CD1c-positive myeloid dendritic cell (primary cell): ENCODE results near the gene HCFC2.
A peak's percentile ranks its signal among the peaks of the same experiment; 100 is the strongest.
"Not testable (repeated sequence)": the region's sequence is repeated elsewhere in the genome, so short reads cannot be mapped to it uniquely, and the experiment has no call there.

Experiments used
- DNase-seq: peaks from one replicate; pipeline ENCODE4 v3.0.0-alpha.2; 2016; ENCODE audit errors: extremely low spot score

HCFC2 gene

GRCh38 chr12:104064031-104064841 lies at the start of gene HCFC2:
HCFC2 (plus strand) TSS chr12:104064531; CDS start chr12:104064561, 30 bp downstream.
- DNase-seq, result peak; percentile 94

DNA sequence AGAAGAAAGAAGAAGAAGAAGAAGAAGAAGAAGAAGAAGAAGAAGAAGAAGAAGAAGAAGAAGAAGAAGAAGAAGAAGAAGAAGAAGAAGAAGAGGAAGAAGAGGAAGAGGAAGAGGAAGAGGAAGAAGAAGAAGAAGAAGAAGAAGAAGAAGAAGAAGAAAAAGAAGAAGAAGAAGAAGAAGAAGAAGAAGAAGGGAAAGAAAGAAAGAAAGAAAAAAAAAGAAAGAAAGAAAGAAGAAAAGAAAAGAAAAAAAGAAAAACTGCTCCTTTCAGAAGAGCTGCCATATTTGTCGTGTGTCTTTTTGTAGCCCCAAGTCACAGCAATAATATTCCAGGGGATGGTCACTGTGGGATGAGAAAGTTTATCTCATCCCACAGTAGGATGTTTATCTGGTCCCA lies 42.5 kb upstream of the HCFC2 start:
- not testable (repeated sequence) for DNase-seq

DNA sequence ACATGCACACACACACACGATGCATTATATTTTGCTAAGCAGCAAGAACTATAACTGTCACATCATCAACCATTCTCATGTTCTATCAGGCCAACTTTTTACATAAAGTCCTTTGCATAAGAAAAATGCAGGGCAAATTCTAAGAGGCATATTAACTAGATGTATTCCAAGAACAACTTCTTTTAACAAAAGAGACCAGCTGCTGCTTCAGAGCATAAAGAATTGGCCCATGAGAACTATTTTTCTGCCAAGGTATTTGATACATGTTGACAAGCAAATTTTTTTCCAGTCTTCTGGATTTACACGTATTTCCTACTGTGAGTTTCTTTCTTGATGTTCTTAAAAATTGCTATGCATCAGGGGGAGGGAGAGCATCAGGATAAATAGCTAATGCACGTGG lies 41.5 kb upstream of the HCFC2 start:
- DNase-seq, result no peak

- no peak for DNase-seq
Observed at GRCh38 chr12:104023710-104024109, 40.6 kb upstream of the HCFC2 start.

- no peak for DNase-seq
Observed at GRCh38 chr12:104024348-104024747, 40.0 kb upstream of the HCFC2 start.

DNA sequence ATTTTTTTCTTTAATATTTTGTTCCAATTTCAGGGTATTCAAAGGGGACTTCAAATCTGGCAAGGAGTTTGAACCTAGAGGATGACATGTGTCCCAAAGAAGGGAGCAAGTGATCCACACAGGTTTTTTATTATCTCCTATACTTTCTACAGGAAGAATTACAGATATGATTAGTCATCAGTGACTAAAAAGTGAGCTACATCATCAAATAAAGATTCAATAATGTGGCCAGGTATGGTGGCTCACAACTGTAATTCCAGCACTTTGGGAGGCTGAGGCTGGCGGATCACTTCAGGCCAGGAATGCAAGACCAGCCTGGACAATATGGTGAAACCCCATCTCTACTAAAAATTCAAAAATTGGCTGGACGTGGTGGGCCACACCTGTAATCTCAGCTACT lies 38.6 kb upstream of the HCFC2 start:
- no peak for DNase-seq

DNA sequence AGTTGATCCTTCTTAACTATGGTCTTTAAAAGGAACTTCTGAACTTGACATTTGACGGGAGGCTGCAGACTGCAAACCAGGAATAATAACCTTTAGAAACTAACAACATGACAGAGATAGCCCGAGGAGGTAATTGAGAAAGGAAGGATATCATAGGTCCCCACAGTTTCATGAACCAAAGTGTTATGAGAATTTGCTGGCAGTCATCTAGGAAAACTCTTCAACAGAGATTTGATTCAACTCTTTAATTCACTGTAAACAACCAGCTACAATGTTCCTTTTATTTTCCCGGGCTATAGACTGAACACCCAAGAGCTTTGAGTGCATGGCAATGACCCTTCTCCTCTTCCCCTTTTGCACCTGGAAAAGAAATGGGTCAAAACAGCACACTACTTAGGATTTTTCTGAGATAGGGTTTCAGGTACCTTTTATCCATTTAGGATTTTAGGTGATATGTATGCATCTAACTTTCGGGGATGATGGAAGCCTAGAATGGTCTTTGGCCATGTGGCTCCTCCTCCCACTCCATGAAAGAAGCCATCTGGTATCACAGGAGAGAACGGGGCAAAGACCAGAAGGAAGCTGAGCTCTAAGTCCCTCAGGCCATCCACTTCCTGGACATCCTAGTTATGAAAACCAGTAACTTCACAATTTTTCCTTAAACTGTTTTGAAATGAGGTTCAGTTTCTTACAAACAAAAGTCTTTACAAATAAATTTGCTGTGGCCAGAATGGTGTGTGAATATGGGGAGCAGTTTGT lies 37.3 kb upstream of the HCFC2 start:
- DNase-seq, result no peak

GRCh38 chr12:104030596-104030995 lies 33.7 kb upstream of the HCFC2 start:
- DNase-seq, result not testable (repeated sequence)

GRCh38 chr12:104036143-104036542 lies 28.2 kb upstream of the HCFC2 start:
- not testable (repeated sequence) for DNase-seq

DNA sequence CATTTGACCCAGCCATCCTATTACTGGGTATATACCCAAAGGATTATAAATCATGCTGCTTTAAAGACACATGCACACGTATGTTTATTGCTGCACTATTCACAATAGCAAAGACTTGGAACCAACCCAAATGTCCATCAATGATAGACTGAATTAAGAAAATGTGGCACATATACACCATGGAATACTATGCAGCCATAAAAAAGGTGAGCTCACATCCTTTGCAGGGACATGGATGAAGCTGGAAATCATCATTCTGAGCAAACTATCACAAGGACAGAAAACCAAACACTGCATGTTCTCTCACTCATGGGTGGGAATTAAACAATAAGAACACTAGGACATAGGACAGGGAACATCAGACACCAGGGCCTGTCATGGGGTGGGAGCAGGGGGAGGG lies 24.6 kb upstream of the HCFC2 start:
- DNase-seq, result not testable (repeated sequence)

GRCh38 chr12:104042580-104042979 lies 21.8 kb upstream of the HCFC2 start:
- no peak for DNase-seq

GRCh38 chr12:104044158-104044557 lies 20.2 kb upstream of the HCFC2 start:
- no peak for DNase-seq

- DNase-seq, result no peak
Observed at GRCh38 chr12:104046306-104046705, 18.0 kb upstream of the HCFC2 start.

DNA sequence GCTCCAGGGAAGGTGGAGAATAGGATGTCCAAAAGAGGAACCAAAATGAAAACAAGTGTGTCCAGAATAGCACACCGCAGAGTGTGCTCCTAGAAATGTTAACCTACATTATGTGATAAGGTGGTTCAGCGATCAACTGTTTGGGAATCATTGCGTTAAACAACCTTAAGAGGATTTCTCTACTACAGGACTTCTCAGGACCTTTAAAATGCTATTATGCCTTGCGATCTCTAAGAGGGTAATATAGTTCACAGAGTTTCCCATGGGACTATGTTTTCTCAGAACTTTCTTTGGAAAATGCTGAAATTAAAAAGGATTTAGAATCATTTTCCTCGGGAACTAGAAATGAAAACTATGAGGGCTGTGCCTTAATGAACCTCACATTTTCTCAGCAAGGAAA lies 16.2 kb upstream of the HCFC2 start:
- no peak for DNase-seq

DNA sequence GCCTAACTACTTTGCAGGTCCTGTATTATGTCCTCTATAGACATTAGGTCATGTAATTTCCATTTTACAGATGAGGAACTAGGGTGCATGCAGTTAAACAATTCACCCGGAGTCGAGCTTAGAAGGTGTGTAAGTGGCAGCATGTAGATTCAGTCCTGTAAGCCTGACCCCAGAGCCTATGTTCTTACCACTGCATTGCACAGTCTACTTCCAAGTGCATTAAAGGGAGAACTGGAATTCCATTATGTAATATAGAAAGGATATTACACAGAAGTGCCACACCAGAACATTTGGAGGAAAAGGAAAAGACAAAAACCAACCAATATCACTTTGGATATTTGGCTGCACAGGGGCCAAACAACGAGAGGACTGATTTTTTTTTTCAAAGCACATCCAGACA lies 15.5 kb upstream of the HCFC2 start:
- no peak for DNase-seq

GRCh38 chr12:104049278-104049902 lies 14.9 kb upstream of the HCFC2 start:
- DNase-seq, result no peak

DNA sequence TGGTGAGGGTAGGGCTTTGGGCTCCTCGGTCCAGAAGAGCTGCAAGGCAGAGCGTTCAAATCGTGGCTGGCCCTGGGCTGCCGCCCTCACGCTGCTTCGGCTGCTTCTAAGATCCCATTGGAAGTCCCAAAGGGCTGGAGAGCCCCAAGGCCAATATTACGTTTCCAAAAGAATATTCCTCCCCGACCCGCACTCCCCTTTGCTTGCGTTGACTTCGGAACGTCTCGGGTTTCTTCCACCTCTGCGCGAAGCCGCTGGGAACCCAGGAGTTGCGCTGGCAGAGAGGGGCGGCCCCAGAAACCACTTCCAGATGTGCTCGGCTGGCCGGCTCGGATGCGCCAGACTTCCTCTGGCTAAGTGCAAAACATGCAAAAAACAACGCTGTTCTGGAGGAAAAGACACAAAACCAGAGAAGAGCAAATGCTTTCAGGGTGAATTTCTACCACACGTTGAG lies 14.4 kb upstream of the HCFC2 start, which contains the start of gene GLT8D2:
Gene GLT8D2, minus strand, starts transcription at position 285 of the 454 bp plus-strand sequence. CDS start 30,539 bp downstream, outside the sequence.
- DNase-seq, result no peak

DNA sequence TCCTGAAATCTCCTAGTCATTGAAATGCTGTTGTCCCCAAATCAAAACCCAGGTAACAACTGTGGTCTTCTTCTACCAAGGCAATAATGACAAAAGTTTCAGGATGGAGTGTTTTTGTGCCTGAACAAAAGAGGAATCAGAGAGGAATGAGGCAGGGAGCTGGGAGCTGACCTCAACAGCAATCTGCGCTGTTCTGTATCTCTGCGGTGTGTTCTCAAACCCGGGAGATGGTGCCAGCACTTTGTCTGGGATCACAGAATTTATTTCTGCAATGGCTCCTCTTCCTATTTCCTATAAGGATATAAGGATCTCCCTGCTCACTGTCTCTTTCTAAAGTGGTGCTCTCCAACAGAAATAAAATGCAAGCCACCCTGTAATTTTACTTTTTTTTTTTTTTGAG lies 13.9 kb upstream of the HCFC2 start:
- DNase-seq, result no peak

GRCh38 chr12:104054681-104055346 lies 9.5 kb upstream of the HCFC2 start:
- no peak for DNase-seq

DNA sequence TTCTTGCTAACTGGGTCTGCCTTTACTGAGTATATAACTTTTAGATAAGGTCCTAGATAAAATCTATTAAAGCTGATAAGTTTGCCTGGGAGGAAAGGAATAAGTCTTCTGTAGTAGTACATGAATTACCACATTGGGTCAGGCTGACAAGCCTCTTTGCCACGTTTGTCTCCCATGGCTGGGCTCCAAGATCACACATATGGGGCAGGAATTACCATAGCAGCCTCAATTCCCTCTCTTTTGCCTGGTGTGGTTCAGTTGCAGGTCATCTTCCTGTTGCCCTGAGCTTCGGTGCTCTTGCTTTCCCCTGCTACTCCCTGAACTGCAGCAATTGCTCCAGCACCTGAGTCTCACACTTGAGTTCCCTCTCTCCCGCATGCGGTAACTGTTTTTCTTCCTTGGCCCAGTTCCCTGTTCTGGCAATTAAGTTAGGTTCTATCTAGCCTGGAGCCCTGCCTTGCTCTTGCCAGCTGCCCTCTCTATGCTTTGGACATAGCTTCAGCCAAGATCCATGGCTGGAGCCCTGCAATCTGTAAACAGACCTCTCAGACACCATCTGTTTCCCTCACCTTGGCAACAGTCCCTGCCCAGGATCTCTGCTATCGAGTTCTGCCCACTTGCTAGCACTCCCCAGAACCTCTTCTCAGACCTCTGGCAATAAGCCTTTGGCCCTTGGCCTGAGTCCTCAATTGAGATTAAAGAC lies 8.5 kb upstream of the HCFC2 start:
- no peak for DNase-seq

DNA sequence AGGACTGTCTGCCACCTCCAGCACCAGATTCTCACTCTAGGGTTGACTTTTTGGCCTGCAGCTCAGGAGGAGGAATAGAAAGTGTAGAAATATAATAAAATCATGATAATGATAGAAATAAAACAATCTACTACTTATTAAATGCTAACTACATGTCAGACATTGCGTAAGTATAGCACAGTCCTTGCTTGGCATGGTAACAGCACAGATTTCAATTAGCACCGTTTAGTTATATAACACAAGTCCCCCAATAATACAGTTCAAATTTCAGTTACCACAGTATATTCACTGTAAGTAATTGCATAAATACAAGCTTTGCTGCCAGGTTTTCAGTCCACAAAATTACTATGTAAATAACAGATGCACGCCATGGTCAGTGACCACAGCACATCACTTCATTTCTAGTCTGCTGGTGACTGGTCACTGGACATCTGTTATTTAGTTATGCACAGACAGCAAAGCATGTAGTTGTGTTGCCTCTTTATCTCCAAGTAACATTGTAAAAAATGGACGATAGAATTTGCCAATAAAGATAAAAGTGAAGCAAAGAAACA lies 7.8 kb upstream of the HCFC2 start:
- DNase-seq, result no peak
